Loucy (cell line): Measurements from ENCODE around the gene SH3PXD2A.

ENCODE experiments used
- H2AFZ ChIP-seq: fragments of 200-600 bp; sonication (generic); 2 replicates; pipeline ENCODE4 v1.6.0; 2016; ENCODE audit warnings: antibody characterized with exemption, mild to moderate bottlenecking, low read length, moderate library complexity
- H3F3A ChIP-seq: fragments of 200-600 bp; 2 replicates; pipeline ENCODE4 v1.6.0; 2016; ENCODE audit warnings: antibody characterized with exemption, low read depth, mild to moderate bottlenecking
- H3K27me3 ChIP-seq: fragments of 200-600 bp; sonication (generic); 2 replicates; pipeline ENCODE4 v1.6.1; 2014; ENCODE audit warnings: low read length, mild to moderate bottlenecking; ENCODE audit not compliant: insufficient read depth, poor library complexity, severe bottlenecking
- H3K36me3 ChIP-seq: fragments of 200-600 bp; sonication (generic); 2 replicates; pipeline ENCODE4 v1.6.1; 2016; ENCODE audit warnings: low read length; ENCODE audit not compliant: insufficient read depth
- H3K4me1 ChIP-seq: fragments of 200-600 bp; sonication (generic); 2 replicates; pipeline ENCODE4 v1.5.1; 2014; ENCODE audit warnings: low read length, mild to moderate bottlenecking; ENCODE audit not compliant: insufficient read depth, poor library complexity, severe bottlenecking
- H3K4me2 ChIP-seq: fragments of 200-600 bp; sonication (generic); 2 replicates; pipeline ENCODE4 v1.6.0; 2014; ENCODE audit warnings: antibody characterized with exemption, low read length, low read depth, mild to moderate bottlenecking; ENCODE audit not compliant: poor library complexity, severe bottlenecking
- H3K4me3 ChIP-seq: fragments of 200-600 bp; sonication (generic); 2 replicates; pipeline ENCODE4 v1.5.1; 2014; ENCODE audit warnings: low read length, mild to moderate bottlenecking, mixed read lengths; ENCODE audit not compliant: poor library complexity, severe bottlenecking
- H3K79me2 ChIP-seq: fragments of 200-600 bp; sonication (generic); 2 replicates; pipeline ENCODE4 v1.6.1; 2014; ENCODE audit warnings: low read length; ENCODE audit not compliant: insufficient read depth
- H3K9ac ChIP-seq: fragments of 200-600 bp; sonication (generic); 2 replicates; pipeline ENCODE4 v1.6.0; 2014; ENCODE audit warnings: mild to moderate bottlenecking, low read depth, low read length, moderate library complexity; ENCODE audit not compliant: poor library complexity, severe bottlenecking
- H3K9me2 ChIP-seq: fragments of 200-600 bp; sonication (generic); replicated peaks from 2 replicates; pipeline ENCODE4 v1.6.1; 2016; ENCODE audit warnings: low read depth, low read length, mixed read lengths
- H3K9me3 ChIP-seq: fragments of 200-600 bp; sonication (generic); 2 replicates; pipeline ENCODE4 v1.6.1; 2014; ENCODE audit warnings: mild to moderate bottlenecking, antibody characterized with exemption, low read length, low read depth; ENCODE audit not compliant: insufficient read depth
- H4K20me1 ChIP-seq: fragments of 200-600 bp; sonication (generic); 2 replicates; pipeline ENCODE4 v1.6.0; 2014; ENCODE audit warnings: antibody characterized with exemption, low read length, mild to moderate bottlenecking; ENCODE audit not compliant: insufficient read depth, poor library complexity, severe bottlenecking
- CTCF ChIP-seq: fragments of 200-600 bp; sonication (generic); conservative IDR thresholded peaks from 2 replicates; pipeline ENCODE4 v1.5.1; 2014; ENCODE audit warnings: mild to moderate bottlenecking, antibody characterized with exemption, low read length
- EZH2phosphoT487 ChIP-seq: fragments of 200-600 bp; IDR thresholded peaks from 2 replicates; pipeline ENCODE4 v1.6.1; 2018; ENCODE audit warnings: antibody characterized with exemption, mild to moderate bottlenecking, moderate library complexity, borderline replicate concordance

Gene SH3PXD2A

GRCh38 chr10:103869336-103869735 is 14.0 kb upstream of the SH3PXD2A start:
- H3K4me3 ChIP-seq = no peak overlapping the region
- no peak for TF ChIP-seq EZH2phosphoT487
- TF ChIP-seq CTCF = no peak
- H2AFZ ChIP-seq = no peak overlapping the region
- no peak overlapping the region for H3K4me2 ChIP-seq
- H3F3A ChIP-seq = no peaks in the 10 kb centered on the region
- no peaks in the 10 kb centered on the region for H3K9me2 ChIP-seq
- no peaks in the 10 kb centered on the region for H3K27me3 ChIP-seq
- no peaks in the 10 kb centered on the region for H3K36me3 ChIP-seq
- H3K9me3 ChIP-seq = peaks cover 6% of the 10 kb centered on the region; the same call in 1 of the 2 replicates
- H4K20me1 ChIP-seq = no peaks in the 10 kb centered on the region
- no peaks in the 10 kb centered on the region for H3K79me2 ChIP-seq
- H3K4me1 ChIP-seq = no peaks in the 10 kb centered on the region
- no peak overlapping the region for H3K9ac ChIP-seq

GRCh38 chr10:103868200-103868599 is 12.8 kb upstream of the SH3PXD2A start:
- Histone ChIP-seq H2AFZ (no peak overlapping the region), H3K9me3 (peaks cover 6% of the 10 kb centered on the region; the same call in 1 of the 2 replicates), H4K20me1 (no peaks in the 10 kb centered on the region), H3K4me1 (no peaks in the 10 kb centered on the region), H3K36me3 (no peaks in the 10 kb centered on the region), H3K27me3 (no peaks in the 10 kb centered on the region), H3F3A (no peaks in the 10 kb centered on the region), H3K79me2 (no peaks in the 10 kb centered on the region), H3K4me3 (no peak overlapping the region), H3K4me2 (no peak overlapping the region), H3K9me2 (no peaks in the 10 kb centered on the region), H3K9ac (no peak overlapping the region)
- TF ChIP-seq EZH2phosphoT487 = no peak
- TF ChIP-seq CTCF = no peak

- Histone ChIP-seq H3K27me3 (no peaks in the 10 kb centered on the region), H3K36me3 (no peaks in the 10 kb centered on the region), H3K4me3 (no peak overlapping the region), H3K79me2 (no peaks in the 10 kb centered on the region), H3K9me2 (no peaks in the 10 kb centered on the region), H2AFZ (no peak overlapping the region), H3K4me2 (no peak overlapping the region), H3F3A (no peaks in the 10 kb centered on the region), H3K9me3 (peaks cover 6% of the 10 kb centered on the region; the same call in 1 of the 2 replicates), H3K4me1 (no peaks in the 10 kb centered on the region), H4K20me1 (no peaks in the 10 kb centered on the region), H3K9ac (no peak overlapping the region)
- TF ChIP-seq EZH2phosphoT487 = no peak
- no peak for TF ChIP-seq CTCF
These were observed 6.1 kb upstream of the SH3PXD2A start for GRCh38 chr10:103861505-103861904.
